ENCODE data around the gene SSBP3.

The SSBP3 gene

DNA sequence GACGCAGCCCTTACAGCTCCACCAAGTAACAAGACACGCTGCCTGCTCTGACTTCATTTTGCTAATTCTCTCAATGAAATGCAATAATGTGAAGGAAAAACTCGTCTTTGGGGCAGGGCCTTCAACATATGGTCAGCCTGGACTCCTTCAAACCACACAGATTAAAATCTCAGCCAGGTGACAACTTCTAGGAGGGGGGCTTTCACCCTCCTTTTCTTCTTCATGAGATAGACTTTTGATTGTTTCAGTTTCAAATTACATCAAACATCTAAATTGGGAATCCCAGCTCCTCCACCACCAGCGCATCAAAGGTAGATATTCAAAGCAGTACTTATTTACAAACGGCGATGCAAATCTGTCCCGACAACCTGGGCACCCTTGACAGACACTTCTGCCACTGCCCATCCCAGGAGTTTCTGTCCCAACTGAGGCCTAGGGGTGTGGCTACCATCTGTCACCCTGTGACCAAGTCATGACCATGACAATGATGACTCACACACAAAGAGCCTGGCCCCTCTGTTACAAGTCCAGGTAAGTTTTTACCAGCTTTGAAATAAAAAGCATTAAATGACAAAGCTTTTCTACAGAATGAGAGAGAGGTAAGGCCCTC is 29.7 kb downstream of the SSBP3 start:
- no peak overlapping the region for H3K4me3 ChIP-seq (ENCODE audit: low read depth, low read length)
- TF ChIP-seq, protein P1, sequence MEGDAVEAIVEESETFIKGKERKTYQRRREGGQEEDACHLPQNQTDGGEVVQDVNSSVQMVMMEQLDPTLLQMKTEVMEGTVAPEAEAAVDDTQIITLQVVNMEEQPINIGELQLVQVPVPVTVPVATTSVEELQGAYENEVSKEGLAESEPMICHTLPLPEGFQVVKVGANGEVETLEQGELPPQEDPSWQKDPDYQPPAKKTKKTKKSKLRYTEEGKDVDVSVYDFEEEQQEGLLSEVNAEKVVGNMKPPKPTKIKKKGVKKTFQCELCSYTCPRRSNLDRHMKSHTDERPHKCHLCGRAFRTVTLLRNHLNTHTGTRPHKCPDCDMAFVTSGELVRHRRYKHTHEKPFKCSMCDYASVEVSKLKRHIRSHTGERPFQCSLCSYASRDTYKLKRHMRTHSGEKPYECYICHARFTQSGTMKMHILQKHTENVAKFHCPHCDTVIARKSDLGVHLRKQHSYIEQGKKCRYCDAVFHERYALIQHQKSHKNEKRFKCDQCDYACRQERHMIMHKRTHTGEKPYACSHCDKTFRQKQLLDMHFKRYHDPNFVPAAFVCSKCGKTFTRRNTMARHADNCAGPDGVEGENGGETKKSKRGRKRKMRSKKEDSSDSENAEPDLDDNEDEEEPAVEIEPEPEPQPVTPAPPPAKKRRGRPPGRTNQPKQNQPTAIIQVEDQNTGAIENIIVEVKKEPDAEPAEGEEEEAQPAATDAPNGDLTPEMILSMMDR (IDR thresholded peaks at IDR 0.05; ENCODE audit: low read depth, low read length) = no peak

DNA sequence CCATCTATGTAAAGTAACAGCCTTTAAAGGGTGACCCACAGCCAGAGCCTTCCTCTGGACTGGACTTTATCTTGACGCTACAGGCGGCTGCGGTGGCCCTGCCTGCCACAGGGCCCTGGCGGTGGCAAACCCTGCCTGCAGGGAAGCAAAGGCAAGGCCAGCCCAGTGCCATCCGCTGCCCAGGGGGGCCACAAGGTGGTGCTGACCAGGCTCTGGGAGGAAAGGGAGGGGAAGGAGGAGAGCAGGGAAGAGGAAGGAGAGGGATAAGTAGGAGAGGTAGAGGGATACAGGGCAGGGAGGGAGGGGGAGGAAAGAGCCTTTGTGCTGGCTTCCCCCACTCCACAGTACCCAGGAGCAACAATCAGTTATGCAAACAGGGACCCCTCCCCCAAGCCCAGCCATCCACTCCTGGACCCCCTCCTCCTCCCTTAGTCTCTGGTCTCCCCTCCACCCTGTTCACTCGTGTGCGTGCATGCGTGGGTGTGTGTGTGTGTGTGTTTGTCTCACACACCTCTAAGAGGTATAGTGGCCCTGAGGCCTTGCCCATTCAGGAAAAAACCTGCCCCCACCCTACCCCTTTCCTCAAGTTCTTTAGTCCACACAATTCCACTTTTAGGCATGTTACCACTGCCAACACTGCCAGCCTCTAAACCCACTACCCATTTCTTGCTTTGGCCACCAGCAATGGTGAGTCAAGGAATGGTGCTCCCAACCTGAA is 30.3 kb downstream of the SSBP3 start:
- no peak overlapping the region for H3K4me3 ChIP-seq (ENCODE audit: low read depth, low read length)

DNA sequence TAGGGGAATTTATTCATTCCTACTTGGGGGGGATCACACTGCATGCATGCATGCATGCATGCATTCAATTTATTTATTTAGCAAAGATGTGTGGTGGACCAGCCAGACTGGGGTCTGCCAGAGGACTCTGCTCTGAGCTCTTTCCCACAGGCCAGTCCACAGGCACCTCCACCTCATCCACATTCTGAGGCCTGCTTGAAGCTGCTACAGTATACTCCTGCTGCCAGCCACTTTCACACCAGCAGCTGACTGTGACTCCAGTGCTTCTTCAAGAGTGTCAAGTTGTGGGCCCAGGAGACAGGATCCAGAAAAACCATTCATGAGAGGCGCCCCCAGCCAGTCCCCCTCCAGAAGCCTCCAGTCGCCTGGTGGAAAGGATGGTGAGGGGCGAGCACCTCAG is 30.9 kb downstream of the SSBP3 start:
- H3K4me3 ChIP-seq (ENCODE audit: low read depth, low read length) = no peak overlapping the region
- TF ChIP-seq, protein P1 (IDR thresholded peaks at IDR 0.05; ENCODE audit: low read depth, low read length) = no peak

More for the DNA sequence above, 30.3 kb downstream of the SSBP3 start:
- TF ChIP-seq, protein P1 (IDR thresholded peaks at IDR 0.05; ENCODE audit: low read depth, low read length) = no peak

DNA sequence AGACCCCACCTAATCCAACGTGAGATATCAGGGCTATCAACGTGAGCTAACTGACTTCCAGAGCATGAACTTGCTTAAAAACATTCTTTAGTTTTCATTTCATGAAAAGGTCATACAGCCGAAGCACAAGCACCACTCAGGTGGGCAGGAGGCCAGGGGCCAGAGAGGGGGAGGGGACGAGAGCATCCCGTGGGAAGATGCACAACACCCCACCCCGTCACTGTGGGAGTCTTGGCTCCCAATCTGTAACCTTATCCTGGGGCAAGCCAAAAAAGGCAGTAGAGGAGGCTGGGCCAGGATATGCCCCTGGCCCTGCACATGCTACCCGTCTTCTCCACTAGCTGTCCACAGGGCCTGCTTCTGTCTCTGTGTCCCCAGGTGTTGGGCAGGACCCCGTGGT is 31.4 kb downstream of the SSBP3 start:
- TF ChIP-seq, protein P1 (IDR thresholded peaks at IDR 0.05; ENCODE audit: low read depth, low read length) = no peak
- H3K4me3 ChIP-seq (ENCODE audit: low read depth, low read length) = no peak overlapping the region

DNA sequence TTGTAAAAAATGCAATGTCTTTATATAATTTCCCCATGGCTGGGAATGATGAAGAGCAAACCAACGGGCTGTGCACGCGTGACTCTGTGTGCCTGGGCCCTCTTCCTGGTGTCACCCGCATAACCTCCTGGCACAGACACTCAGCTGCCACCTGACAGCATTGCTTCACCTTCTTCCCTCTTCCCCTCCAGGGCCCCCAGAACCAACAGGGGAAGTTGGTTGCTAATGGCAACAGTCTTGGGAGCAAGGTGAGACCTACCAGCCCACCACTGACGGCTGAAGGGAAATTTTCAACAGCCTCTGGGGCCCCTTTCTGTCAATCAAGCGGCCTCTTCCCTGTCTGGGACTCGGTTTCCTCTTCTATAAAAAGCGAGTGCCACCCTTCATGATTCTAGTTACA is 33.2 kb downstream of the SSBP3 start:
- H3K4me3 ChIP-seq (ENCODE audit: low read depth, low read length) = no peak overlapping the region
- TF ChIP-seq, protein P1 (IDR thresholded peaks at IDR 0.05; ENCODE audit: low read depth, low read length) = no peak

DNA sequence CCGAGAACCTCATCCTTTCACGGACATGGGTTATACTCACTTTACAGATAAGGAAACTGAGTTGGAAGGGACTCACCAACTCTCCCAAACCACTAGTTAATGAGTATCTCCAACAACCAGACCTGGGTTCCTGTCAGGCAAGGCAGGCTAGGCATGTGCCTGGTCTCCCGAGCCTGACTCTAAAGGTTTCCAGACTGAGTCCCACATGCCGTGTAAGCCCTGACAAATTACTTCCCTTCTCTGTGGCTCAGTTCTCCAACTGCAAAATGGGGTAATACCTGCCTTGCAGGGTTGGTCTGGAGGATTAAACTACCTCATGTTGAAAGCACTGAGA is 34.3 kb downstream of the SSBP3 start:
- no peak overlapping the region for H3K4me3 ChIP-seq (ENCODE audit: low read depth, low read length)
- TF ChIP-seq, protein P1 (IDR thresholded peaks at IDR 0.05; ENCODE audit: low read depth, low read length) = no peak
